ENCODE results near the gene MPRIP.
A peak's percentile ranks its signal among the peaks of the same experiment; 100 is the strongest.

The MPRIP gene

DNA sequence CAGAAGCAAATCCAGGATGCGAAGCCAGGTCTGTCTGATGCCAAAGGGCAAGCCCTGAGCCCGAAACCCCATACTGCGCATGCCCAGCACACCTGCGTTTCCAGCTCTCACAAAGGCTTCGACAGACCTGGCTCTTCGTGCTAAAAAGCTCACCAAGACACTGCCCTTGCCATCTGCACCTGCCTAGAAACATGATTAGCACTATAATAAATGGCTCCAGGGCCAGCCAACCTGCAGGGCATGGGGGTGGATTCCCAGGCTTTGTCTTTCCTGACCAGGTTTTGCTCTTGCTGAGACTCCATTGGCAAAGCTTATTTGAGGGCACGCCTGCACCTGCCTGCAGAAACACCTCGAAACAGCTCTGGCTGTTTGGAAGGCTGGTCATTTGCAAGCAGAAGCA is 178.3 kb downstream of the MPRIP start:
- Histone ChIP-seq H3K9me3 (ENCODE audit: severe bottlenecking) (no peaks in the 10 kb centered on the region), H3K4me3 (ENCODE audit: low read depth, low read length) (no peak overlapping the region), H3K27ac (no peak overlapping the region; the same call in 1 of the 2 replicates), H3K36me3 (peaks cover 86% of the 10 kb centered on the region), H3K27me3 (ENCODE audit: insufficient read depth, low read depth, severe bottlenecking) (no peaks in the 10 kb centered on the region)
- no peak for DNase-seq
- TF ChIP-seq, protein P1, sequence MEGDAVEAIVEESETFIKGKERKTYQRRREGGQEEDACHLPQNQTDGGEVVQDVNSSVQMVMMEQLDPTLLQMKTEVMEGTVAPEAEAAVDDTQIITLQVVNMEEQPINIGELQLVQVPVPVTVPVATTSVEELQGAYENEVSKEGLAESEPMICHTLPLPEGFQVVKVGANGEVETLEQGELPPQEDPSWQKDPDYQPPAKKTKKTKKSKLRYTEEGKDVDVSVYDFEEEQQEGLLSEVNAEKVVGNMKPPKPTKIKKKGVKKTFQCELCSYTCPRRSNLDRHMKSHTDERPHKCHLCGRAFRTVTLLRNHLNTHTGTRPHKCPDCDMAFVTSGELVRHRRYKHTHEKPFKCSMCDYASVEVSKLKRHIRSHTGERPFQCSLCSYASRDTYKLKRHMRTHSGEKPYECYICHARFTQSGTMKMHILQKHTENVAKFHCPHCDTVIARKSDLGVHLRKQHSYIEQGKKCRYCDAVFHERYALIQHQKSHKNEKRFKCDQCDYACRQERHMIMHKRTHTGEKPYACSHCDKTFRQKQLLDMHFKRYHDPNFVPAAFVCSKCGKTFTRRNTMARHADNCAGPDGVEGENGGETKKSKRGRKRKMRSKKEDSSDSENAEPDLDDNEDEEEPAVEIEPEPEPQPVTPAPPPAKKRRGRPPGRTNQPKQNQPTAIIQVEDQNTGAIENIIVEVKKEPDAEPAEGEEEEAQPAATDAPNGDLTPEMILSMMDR (IDR thresholded peaks at IDR 0.05; ENCODE audit: low read depth, low read length) = no peak

DNA sequence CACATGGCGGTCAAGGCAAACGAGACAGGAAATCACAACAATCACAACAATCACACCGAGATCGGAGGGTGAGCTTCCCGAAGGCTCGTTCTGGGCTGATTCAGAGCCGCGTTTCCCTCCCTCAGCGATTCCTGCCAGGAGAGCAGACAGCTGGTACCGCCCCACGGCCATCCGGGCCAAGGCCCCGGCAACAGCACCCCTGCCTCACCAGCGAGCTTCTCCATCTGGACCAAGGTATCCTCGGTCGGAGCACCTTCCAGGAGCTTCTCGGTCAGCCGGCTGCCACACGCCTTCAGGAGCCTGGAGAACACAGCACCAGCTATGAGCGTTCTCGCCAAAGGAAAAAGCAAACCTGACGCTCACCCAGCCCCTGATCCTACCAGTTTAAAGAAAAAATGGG is 179.1 kb downstream of the MPRIP start:
- TF ChIP-seq, protein P1 (IDR thresholded peaks at IDR 0.05; ENCODE audit: low read depth, low read length) = no peak
- peaks cover 87% of the 10 kb centered on the region for H3K36me3 ChIP-seq

GRCh38 chr17:17223736-17224135 is 181.5 kb downstream of the MPRIP start:
- Histone ChIP-seq H3K36me3 (peaks cover 84% of the 10 kb centered on the region), H3K4me3 (ENCODE audit: low read depth, low read length) (no peak overlapping the region), H3K9me3 (ENCODE audit: severe bottlenecking) (no peaks in the 10 kb centered on the region), H3K27me3 (ENCODE audit: insufficient read depth, low read depth, severe bottlenecking) (no peaks in the 10 kb centered on the region), H3K27ac (peak overlapping the region; percentile 89)
- TF ChIP-seq, protein P1 (IDR thresholded peaks at IDR 0.05; ENCODE audit: low read depth, low read length) = no peak
- DNase-seq = no peak

More for the DNA sequence above, 179.1 kb downstream of the MPRIP start:
- Histone ChIP-seq H3K4me3 (ENCODE audit: low read depth, low read length) (no peak overlapping the region), H3K9me3 (ENCODE audit: severe bottlenecking) (no peaks in the 10 kb centered on the region), H3K27me3 (ENCODE audit: insufficient read depth, low read depth, severe bottlenecking) (no peaks in the 10 kb centered on the region), H3K27ac (no peak overlapping the region; the same call in 1 of the 2 replicates)
- no peak for DNase-seq

DNA sequence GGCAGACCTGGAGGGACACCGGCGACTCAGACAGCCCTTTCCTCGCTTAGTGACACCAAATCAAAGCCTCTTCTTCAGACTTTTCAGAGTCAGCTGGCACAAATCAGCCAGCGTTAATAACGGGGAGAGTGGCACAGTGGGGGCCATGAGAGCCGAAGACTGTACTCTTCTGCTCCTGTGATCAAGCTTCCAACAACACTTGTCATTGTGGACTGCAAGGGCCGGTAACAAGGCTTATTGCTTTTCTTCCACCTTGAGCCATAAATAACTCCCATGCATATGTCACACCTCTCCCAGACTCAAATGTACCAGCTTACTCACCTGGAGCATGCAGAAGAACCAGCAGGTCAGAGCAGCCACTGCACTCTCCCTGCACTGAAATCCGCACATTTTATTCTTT is 181.9 kb downstream of the MPRIP start:
- peaks cover 85% of the 10 kb centered on the region for H3K36me3 ChIP-seq
- DNase-seq = no peak
- H3K4me3 ChIP-seq (ENCODE audit: low read depth, low read length) = no peak overlapping the region
- H3K27me3 ChIP-seq (ENCODE audit: insufficient read depth, low read depth, severe bottlenecking) = no peaks in the 10 kb centered on the region
- TF ChIP-seq, protein P1 (IDR thresholded peaks at IDR 0.05; ENCODE audit: low read depth, low read length) = no peak
- H3K27ac ChIP-seq = peak overlapping the region; percentile 89
- H3K9me3 ChIP-seq (ENCODE audit: severe bottlenecking) = no peaks in the 10 kb centered on the region

GRCh38 chr17:17225901-17226300 is 183.6 kb downstream of the MPRIP start:
- TF ChIP-seq, protein P1 (IDR thresholded peaks at IDR 0.05; ENCODE audit: low read depth, low read length) = no peak
- H3K9me3 ChIP-seq (ENCODE audit: severe bottlenecking) = no peaks in the 10 kb centered on the region
- H3K4me3 ChIP-seq (ENCODE audit: low read depth, low read length) = no peak overlapping the region
- H3K27me3 ChIP-seq (ENCODE audit: insufficient read depth, low read depth, severe bottlenecking) = no peaks in the 10 kb centered on the region
- DNase-seq = no peak
- peaks cover 91% of the 10 kb centered on the region for H3K36me3 ChIP-seq
- H3K27ac ChIP-seq = no peak overlapping the region
